Activated effector memory CD4-positive, alpha-beta T cell treated with Interleukin-2 at 50 U/mL for 16 hours (primary cell): ENCODE measurements around the gene FAM13C.

Source experiments
- DNase-seq: peaks from one replicate; pipeline ENCODE4 v3.0.0-alpha.2; 2020

FAM13C gene

DNA sequence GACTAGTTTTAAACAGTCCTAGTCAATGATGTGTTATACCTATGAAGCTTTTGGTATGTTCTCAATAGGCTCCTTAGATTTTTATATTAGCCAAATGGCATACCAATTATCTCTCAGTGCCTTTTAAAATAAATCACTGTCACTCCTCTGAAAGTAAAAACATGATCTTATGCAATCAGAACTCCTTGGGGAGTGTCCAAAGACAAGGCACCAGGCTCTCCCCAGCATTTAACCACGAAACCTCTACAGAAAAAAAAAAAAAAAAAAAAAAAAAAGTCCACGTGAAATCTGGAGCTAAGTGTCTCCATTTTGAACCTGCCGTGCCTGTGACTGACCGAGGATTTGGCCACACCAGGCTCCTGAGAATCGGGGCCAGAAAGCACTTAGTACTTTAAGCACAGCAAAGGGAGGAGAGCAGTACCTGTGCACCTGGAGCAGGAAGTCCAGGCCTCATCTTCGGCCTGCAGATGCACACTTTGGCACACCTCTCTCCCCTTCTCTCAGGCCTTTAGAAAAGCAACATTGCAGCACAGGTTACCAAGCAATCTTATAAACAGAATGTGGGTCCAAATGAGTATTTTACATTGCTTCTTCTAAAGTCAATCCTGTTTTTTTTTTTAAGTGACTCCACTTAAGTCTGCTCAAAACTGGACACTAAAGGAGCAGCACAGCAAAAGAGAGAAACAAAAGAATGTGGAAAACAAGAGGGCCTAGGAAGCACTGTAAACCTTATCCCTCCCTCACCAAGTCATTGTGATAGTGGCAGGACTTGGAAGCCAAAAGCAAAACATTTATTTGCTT is 1.5 kb downstream of the FAM13C start:
- DNase-seq = no peak

DNA sequence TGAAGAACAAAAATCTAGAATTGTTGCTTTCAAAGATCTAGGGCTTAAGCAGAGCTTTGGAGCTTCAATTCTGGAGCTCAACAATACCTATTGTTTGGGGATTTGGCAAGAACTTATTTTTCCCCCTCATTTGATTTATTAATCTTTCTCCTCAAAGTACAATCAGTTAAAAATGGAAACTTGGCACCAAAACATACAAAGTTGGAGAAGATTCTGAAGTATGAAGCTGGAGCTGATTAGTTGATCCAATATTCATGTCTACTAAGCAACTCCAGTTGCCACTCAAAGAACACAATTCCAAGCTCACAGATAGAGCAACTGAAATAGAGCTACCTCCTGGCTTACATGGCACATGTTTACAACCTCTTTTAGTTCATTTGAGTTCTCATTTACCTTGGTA is 3.8 kb downstream of the FAM13C start:
- DNase-seq = no peak

DNA sequence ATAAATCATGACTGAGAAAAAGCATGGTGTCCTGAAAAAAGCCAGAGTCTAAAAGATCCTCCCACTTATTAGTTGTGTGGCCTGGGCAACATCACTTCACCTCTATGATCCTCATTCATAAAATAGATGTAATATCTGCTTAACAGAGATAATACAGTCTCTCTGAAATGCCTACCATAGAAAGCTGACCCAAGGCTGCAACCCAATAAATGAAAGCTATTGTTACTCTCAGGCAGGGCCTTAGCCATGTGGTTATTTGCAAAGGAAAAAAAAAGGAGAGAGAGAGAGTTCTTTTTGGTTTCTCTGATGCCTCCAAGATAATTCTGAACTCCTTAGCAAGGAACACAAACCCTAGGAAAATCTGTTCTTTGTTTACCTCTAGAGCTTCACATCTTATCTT is 7.9 kb downstream of the FAM13C start:
- no peak for DNase-seq

DNA sequence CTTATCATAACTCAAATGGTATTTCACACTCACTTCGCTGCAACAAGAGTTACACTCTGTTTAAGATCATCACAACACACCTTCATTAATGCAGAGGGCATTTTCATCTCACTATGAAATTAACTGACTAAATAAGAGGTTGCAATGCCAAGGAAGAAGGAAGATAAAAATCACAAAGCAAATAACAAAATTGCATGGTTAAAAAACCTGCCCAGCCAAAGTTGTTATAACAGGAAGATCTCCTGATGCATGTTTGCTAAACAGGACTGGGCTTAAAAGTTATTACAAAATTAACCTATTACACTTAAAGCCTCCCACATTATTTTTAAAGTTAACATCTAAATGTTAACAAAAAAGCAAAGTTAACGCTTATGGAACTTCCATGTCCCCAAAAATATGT is 11.8 kb downstream of the FAM13C start:
- DNase-seq = no peak

DNA sequence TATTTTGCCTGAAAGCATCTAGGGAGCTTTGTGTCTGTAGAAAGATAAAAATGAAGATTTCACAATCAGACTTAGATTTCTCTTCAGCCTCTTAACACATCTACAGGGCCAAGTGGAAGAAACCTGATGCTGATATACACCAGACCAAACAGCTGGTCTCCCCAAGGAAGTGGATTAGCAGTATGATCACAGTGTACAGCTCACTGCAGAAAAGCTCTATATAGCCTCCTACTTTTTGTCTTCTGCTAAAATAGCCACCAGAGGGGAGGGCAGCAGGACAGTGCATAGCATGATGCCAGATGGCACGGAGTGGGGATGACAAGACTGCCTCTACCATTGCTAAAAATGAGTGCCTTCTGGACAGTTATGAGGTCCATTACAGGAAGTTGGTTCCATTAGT is 16.0 kb downstream of the FAM13C start:
- DNase-seq = no peak

DNA sequence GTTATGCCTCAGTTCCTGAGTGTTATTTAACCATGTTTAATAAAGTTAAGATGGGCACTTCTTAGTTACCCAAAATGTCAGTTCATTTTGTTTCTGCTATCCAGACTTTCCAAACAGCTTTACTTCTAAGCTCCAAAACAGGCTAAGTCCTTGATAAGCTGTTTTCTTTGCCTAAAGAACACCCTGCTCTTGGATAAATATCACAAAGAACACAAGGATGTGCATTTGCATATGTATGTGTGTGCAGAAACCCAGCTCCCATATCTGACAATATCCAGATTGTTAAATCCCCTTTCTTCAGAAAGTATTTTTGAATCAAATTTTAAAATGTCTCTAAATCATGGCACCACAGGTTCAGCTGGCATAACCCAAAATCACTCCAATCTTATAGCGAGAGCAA is 19.6 kb downstream of the FAM13C start:
- no peak for DNase-seq

DNA sequence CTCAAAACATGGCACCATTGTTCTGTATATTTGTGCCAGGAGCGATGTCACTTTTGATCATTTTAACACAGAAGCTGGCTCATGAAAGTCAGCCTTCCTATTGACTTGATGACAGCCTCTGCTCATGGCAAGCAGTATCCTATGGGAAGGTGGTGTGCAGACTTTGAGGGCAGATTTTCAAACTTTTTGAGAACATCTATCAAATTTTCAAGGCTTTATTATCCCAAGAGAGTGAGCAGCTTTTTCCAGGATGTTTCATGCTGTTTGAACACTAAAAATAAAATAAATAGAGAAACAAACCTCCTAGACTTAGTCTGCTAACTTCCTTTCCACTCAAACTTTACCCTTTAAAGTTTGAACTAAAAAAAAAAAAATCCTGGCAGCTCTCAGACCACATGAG is 20.3 kb downstream of the FAM13C start:
- DNase-seq = no peak

DNA sequence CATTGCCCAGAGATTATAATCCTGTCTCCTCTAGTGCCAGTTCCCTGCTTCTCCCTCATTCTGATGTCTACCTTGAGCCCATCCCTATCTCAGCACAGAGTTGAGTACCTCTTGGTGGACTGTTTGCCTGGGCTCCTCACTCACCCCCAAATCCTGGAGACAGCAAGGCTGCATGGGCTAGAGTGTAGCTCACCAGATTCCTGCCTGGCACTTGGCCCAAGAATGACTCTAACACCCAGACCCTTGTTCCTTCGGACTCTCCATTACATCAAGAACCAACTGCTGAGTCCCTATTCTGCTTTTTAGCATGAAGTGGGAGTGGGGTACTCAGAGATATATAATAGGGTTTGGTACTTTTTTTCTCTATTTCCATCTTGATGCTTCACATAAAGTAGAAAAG is 22.1 kb downstream of the FAM13C start:
- no peak for DNase-seq

DNA sequence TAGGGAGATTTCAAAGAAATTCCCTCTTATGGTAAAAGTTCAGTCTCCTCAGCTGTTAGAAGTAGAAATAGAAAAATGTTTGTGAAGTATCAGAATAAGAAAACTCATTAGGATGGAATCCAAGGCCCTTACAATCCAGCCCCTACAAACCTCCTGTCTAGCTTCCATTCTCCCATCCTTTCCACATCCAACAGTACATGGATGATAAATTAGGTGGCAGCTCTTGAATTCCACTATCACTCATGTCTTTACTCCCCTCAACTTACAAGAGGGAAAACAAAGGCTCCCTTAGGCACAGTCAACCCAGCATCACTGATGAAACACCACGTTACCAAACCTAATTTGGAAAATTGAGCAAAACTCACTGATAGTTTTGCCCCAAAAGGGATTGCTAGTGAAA is 23.0 kb downstream of the FAM13C start:
- DNase-seq = no peak

DNA sequence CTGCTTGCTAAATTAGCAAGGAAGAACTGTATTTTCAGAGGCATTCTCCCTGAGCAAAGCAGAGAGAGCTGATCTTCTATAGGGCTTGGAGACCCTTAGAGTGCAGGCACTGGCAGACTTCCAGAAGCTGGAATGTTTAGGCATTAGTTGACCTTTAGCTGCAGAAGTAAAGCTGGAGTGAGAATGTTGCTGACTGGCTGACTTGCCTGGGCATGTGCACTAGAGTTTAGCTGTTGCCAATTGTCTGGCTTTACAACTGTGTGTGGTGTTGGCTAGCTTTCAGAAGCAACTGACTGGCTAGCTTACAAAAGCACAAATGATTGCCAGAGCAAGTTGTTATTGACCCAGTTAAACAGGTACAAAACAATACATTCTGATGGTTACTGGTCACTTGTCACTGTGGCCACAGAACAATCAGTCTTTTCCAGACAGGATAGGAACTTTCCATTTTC is 25.1 kb downstream of the FAM13C start:
- no peak for DNase-seq

DNA sequence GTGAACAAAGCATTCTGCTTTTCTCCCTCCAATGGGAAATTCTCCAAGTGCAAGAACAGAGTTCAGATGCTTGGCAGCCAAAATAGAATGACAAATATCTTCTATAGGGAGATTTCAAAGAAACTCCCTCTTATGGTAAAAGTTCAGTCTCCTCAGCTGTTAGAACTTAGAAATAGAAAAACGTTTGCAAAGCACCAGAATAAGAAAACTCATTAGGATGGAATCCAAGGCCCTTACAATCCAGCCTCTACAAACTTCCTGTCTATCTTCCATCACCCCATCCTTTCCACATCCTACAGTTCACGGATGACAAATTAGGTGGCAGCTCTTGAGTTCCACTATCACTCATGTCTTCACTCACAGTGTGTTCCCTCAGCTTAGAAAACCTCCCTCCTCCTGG is 25.7 kb downstream of the FAM13C start:
- no peak for DNase-seq

DNA sequence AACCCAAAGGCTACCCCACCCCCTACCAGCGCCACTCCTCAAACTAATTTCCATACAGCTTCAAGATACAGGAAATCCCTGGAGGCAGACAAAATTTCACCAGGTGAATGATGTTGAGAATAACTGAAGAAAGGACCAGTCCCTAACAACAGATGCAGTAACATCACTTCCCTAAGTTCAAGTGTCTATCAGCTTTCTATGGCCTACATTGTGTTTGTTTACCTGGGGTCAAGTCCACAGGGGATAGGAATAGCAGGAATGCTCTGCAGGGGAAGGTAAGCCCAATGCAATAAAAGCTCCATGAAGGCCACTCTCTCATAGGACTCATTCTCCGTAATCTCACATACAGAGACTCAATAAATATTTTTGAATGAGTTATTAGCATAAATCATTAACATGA is 26.9 kb downstream of the FAM13C start:
- no peak for DNase-seq

DNA sequence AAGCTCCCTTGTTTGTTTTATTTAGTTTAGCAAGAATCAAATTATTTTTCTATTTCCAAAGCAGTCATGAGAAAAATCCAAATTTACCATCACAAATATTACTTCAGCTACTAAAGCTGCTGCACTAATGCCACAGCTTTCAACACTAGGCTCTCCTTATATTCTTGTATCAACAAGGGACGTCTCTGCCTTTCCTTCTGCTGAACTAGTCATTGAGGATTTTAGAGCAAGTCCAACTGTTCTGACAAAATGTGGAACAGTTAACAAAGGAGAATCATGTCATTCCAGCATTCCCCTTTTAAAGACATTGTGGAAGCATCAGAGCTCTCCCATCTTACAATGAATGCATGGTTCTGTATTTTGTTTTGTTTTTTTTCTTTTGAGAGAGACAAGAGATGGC is 28.6 kb downstream of the FAM13C start:
- DNase-seq = no peak

DNA sequence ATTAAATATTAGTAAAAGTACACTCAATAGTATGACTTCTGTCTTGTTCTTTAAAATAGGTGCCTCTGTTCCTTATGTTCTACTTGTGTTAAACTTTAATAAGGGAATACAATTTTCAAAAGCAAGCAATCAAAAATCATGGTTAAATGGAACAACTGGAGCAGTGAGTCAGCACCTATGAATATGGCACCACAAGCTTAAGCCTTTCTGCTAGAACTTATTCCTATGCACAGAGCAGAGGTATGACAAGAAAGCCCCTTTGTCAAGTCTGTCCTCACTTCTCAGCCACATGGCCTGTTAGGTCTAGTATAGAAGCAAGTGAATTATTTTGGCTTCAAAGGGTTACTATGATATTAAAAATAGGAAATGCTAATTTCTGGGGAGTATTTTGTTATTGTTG is 29.8 kb downstream of the FAM13C start:
- no peak for DNase-seq

DNA sequence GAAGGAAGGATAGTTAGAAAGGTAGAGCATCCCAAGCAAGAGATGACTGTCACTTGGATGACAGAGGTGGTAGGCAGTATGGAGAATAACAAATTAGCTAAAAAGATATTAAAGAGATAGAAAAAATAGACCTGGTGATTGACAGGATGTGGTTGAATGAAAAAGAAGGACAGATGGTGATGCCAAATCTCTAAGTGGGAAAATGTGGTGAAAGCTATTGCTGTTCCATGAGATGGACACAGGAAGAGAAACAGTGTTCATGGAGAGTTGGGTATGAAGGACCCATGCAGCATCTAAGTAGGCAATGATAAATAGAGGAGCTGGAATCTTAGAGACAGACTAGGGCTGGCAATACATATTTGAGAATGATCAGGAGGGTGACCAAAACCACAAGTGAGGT is 30.7 kb downstream of the FAM13C start:
- no peak for DNase-seq

DNA sequence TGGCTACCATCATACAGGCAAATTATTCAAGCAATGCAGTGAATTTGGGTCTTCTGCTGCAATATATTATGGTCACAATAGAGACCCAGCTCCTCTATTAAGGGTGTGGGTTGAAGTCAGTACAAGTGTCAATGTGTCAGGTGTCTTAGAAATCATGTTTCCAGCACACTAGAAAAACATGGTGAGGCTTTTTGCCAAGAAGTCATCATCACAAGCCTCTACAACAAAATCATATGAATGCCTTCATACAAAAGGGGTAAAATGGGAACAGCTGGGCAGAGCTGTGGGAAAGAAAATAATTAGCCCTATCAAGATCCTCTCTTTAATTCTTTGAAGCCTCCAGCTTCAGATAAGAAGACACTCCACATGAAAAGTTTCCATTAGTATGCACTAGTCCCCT is 37.2 kb downstream of the FAM13C start:
- DNase-seq = no peak

DNA sequence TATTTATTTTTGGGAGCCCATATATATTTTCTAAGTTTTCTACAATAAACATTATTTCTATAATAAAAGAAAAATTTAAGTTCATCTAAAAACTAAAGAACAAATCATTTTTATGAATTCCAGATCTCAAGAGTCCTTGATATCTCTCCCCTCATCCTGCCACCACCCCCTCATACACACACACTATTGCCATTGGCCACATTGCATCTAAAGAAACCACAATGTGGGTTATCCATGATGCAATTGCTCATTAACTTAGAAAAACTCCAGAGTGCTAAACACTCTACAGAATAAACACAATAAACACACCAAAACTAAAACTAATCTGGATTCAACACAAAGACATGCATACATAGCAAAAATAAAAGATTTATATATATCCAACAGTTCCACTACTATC is 37.8 kb downstream of the FAM13C start:
- no peak for DNase-seq

DNA sequence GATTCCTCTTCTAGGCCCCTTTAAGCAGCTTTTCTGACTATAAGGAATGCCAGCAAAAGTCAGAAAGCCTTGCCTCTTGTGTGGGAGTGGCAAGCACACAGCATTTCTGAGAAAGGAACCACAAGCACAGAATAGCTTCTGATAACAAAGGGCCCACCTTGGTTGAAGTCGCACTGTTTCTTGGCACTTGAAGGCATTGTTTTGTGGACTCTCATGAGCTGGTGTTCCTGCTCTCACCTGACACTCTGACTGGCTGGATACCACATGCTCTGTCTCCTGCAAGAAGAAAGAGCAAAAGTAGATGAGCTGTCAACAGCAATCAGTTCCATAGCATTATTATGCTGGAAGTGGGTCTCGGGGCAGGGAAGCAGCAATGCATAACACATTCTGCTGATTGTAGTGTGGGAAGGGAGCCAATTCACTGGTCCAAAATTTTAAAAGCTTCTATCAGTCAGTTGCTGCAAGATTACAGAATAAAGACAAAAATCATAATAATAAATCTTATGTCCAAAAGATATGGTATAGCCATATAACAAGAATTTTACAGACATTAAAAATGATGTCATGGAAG is 38.4 kb downstream of the FAM13C start:
- DNase-seq = no peak

DNA sequence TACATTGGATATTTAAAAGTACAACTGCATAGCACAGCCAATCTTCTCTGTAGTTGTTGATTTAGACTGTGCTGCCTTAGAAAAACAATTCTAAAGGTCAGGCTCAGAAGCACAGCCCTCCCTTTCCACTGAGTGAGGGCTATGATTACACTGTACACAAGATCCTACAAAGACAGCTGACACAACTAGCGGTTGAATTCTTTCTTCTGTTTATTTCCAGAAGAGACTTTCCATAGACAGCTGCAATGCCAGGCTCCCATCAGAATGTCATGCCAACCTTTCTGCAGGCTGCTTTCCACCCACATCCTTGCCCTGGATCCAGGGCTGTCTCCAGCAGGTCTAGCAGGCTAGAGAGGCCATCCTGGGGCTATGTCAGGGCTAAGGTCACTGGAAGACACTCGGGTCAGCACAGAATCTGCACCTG is 39.3 kb downstream of the FAM13C start:
- no peak for DNase-seq

DNA sequence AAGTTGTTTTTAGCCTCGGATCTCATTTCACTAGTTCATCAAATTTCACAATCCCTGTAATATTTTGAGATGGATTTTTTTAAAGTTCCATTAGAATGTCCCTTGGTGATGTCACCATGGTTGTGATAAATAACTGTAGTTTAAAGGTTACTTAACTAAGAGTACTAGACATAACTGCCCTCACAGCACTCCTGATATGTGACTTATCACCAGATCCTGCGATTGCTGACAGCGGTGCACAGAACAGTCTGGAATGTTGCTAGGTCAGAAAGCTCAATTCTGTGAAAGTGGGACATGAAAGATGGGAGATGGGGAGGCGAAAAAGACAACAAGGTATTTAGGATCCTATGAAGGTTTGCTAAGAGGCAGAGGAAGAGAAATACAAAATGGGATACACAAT is 40.2 kb downstream of the FAM13C start:
- DNase-seq = no peak

DNA sequence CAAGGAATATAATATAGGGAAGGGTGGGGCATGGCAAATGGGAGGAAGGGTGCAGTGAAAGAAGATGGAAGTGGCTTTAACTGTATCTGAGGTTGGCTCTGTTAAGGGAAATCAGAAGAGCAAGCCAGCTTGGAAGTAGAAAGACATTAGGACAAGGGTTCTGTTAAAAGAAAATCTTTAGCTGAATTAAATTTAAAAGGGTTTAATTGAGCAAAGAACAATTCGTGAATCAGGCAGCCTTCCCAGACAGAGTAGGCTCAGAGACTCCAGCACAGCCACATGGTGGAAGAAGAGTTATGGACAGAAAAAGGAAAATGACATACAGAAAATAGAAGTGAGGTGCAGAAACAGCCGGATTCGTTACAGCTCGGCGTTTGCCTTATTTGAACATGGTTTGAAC is 42.0 kb downstream of the FAM13C start:
- no peak for DNase-seq

DNA sequence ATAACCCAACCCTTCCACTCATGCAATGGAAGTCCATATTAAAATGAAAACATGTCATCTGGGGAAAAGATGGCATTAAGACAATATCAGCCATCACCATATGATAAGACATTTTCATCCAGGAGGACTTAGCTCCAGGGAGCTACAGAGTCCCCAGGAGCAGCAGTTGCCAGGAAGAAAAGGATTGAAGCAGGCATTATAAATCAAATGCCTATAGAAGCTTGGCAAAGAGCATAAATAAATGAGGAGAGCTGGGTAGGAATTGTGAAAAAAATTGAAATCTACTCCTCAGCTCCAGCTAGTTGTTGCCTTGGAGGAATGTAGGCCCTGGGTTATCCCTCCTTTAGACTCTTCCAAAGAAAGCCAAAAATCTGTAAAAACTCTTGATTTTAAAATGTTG is 42.5 kb downstream of the FAM13C start:
- DNase-seq = no peak

DNA sequence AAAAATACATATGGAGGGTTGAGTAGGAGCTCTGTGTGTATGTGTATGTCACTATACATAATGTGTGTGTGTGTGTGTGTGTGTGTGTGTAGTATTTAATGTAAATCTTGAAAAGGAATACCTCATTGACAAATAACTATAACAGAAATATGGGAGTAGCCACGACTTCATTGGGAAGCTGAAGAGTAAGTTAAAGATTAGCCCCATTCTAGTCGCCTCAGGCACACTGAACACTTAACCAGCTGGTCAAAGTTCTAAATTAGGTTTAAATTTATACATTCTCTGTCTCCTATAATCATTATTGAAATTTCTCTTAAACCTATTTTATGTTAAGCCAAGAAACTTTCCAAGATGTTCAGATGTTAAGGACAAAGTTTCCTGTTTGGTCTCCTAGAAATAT is 45.3 kb downstream of the FAM13C start:
- DNase-seq = no peak

DNA sequence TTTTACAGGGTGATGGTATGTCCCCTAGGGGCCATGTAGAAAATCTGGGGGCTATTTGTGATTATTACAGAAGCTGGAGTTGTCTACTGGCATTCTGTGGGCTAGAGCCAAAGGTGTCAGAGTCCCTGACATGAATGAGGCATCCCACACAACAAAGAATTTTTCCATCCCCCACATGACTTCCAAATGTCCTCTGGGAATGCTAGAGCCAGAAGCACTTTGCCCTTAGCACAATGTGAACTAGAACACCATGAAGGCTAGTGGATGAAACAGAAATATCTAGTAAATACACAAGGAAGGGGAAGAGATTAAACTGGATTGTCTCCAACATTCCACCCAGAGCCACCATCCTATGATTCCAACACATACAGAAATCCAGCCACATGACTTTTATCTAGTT is 46.9 kb downstream of the FAM13C start:
- DNase-seq = no peak

DNA sequence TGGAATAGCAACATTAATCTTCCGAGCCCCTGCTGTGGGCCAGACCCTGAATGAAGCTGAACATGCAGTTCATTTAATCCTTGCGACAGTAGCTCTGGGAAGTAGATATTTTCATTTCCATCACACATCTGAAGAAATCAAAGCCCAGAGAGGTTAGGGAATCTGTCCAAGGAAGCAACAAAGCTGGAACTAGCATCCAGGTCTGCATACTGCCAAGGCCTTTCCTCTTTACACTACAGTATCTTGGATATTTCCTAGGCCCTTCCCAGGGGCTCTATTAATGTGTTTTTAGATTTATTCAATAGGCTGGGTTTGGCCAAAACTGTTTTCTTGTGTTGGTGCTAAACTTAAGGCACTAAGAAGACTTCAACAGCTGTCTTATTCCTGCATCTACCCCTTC is 48.1 kb downstream of the FAM13C start:
- DNase-seq = no peak
